GM21423 (cell line): ENCODE data around the gene SMIM14.
"Not testable (repeated sequence)": the region's sequence is repeated elsewhere in the genome, so short reads cannot be mapped to it uniquely, and the experiment has no call there.

Experiments used
- ATAC-seq: cut with Tn5 transposase; IDR thresholded peaks from one replicate; pipeline ENCODE4 v1.9.1; 2021; ENCODE audit warnings: mild to moderate bottlenecking, moderate library complexity; ENCODE audit not compliant: unreplicated experiment

SMIM14 gene

GRCh38 chr4:39606747-39607146, 31.9 kb downstream of the SMIM14 start:
- no peak for ATAC-seq

GRCh38 chr4:39597695-39598381, 40.8 kb downstream of the SMIM14 start:
- no peak for ATAC-seq

- no peak for ATAC-seq
Observed at GRCh38 chr4:39596971-39597370, 41.7 kb downstream of the SMIM14 start.

- no peak for ATAC-seq
Observed at GRCh38 chr4:39591290-39591689, 47.4 kb downstream of the SMIM14 start.

DNA sequence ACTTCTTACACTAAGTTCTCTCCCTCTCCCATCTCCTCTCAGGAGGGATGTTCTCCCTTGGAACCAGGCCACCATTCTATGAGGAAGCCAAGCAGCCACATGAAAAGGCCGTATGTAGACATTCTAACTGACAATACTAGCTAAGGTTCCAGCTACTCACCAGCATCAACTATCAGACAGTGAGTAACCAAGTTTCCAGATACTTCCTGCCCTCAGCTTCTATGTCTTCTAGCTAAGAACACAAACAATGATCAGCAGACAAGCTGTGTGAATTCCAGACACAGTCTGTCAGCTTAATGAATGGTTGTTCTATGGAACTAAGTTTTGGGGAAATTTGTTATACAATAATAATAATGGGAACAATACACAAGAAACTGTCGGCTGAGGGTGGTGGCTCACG, 50.8 kb downstream of the SMIM14 start:
- ATAC-seq, result no peak

GRCh38 chr4:39574946-39575345, 63.7 kb downstream of the SMIM14 start:
- no peak for ATAC-seq

DNA sequence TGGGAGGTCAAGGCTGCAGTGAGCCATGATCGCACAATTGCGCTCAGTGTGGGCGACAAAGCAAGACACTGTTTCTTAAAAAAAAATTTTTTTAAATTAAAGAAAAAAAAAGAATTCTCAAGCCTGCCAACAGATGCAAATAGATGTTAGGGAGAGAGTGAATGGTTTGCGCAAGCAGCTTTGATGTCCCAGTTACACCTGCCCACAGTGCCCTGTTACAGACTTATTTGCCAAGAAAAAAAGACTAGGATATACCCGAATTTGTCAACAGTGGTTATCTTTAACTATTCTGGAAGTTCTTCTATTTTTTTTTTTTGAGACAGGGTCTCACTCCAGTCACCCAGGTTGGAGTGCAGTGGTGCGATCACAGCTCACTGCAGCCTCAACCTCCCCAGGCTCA, 67.2 kb downstream of the SMIM14 start:
- no peak for ATAC-seq

GRCh38 chr4:39571054-39571453, 67.6 kb downstream of the SMIM14 start:
- no peak for ATAC-seq

GRCh38 chr4:39569209-39569608, 69.5 kb downstream of the SMIM14 start:
- ATAC-seq, result no peak

- ATAC-seq, result no peak
Observed at GRCh38 chr4:39568805-39569204, 69.9 kb downstream of the SMIM14 start.

DNA sequence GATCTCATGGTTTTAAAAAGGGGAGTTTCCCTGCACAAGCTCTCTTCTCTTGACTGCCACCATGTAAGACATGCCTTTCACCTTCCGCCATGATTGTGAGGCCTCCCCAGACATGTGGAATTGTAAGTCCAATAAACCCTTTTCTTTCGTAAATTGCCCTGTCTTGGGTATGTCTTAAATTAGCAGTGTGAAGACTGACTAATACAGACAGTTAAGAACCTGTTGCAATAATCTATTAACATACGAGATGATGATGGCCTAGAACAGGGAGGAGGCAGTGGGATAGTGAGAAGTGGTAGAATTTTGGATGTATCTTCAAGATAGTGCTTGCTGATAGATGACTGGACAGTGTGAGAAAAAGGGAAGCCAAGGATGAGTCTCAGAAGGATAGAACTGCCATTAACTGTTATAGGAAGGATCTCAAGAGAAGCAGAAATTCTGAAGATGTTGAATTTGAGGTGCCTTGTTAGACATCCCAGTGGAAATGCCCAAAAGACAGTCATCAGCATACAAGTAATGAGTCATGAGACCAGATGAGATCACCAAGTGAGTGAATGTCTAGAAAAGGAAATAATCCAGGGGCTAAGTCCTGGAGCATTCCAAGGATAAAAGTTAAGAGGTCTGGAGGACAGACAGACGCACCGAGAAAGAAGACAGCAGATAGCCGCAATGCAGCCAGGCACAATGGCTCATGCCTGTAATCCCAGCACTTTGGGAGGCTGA, 72.6 kb downstream of the SMIM14 start:
- ATAC-seq, result no peak

- ATAC-seq, result no peak
Observed at GRCh38 chr4:39563346-39563847, 75.3 kb downstream of the SMIM14 start.

DNA sequence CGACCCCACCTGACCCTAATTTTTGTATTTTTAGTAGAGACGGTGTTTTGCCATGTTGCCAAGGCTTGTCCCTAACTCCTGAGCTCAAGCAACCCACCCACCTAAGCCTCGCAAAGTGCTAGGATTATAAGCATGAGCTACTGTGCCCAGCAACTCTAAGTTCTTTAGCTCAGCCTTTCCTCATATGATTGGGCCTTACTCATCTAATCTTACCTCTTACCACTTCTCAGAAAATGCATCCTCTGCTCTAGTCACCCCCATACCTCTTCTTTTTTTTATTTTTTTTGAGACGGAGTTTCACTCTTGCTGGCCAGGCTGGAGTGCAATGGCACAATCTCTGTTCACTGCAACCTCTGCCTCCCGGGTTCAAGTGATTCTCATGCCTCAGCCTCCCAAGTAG, 75.9 kb downstream of the SMIM14 start:
- ATAC-seq, result no peak

DNA sequence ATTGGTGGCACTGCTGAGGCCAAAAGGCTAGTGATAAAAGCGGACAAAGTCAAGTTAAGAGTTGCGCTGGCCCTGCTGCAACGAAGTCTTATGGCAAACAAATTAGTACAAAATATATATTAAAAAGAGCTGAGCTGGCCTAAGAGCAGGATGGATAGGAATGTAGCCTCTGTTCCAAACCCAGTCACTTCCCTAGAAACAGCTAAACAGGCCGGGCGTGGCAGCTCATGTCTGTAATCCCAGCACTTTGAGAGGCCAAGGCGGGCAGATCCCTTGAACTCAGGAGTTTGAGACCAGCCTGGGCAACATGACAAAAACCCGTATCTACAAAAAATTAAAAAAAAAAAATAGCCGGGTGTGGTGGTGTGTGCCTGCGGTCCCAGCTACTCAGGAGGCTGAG, 79.0 kb downstream of the SMIM14 start:
- ATAC-seq, result no peak

DNA sequence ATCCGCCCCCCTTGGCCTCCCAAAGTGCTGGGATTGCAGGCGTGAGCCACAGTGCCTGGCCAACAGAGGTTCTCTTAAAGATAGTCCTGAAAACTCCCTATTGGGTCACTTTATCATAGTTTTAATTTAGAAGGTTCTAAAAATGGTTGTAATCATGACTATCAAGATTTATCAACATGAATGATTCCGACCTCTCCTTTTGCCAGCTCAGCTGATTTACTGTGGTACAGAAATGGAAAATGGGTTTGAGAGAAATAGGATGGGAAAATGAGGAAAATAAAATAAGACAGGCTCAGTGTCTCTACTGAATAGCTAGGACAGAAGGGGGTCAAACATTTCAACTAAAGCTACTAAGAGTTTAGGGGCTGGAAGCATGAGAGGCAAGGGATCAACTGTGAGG, 83.2 kb downstream of the SMIM14 start:
- ATAC-seq, result no peak

GRCh38 chr4:39548425-39549067, 90.1 kb downstream of the SMIM14 start:
- no peak for ATAC-seq

GRCh38 chr4:39544580-39545315, 93.9 kb downstream of the SMIM14 start:
- ATAC-seq, result no peak

DNA sequence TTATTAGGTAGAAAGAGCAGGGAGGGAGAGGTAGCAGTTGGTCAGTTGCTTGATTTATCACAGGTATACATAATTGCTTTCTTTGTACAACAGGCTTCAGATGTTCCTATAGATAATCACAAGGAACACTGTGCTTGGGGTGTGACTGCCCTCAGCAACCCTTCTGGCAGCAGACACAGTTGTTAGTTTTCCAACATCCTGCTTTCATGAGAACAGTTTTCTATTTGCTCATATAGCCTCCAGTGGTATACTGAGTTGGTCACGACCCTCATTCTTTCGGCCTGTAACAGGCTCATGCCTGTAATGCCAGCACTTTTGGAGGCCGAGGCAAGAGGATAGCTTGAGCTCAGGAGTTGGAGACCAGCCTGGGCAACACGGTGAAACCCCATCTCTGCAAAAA, 94.6 kb downstream of the SMIM14 start:
- ATAC-seq, result not testable (repeated sequence)

DNA sequence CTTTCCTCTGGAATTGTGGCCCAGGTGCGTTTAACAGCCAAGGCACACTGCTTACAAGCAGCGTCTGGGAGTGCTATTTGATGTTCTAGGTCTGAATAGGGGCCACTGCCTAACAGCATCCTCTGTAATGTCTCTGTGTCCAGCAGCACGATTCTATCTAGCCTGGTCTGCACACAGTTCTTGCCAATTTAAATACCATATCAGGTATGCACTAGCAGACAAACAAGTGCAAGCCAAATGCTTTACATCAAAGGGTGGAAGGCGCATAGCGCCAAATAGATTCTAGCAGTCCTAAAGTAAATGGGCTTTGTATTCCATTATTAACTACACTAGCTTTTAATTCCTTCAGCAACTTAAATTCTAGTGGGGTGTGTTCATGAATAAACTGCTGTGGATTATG, 95.6 kb downstream of the SMIM14 start:
- ATAC-seq, result no peak

DNA sequence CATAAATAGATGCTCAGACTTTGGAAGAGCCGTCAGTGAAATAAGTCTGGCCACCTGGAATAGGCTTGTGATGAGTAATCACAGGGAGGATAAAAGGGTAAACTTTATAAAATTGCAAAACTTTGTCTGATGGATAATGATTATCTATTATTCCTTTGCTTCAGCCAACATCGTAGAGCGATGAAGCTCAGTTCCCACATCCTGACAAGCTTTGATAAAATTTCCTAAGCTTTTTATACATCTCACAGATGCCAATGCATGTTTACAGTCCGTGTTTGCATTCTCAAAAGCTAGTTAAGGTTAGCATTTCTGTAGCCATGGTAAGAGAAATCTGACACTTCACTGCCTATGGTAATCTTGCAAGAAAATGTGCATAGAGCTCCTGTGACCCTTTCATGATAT, 96.1 kb downstream of the SMIM14 start:
- no peak for ATAC-seq

GRCh38 chr4:39541987-39542610, 96.6 kb downstream of the SMIM14 start:
- ATAC-seq, result no peak
